Esophagus squamous epithelium (tissue), 5 donors: ENCODE measurements around the gene CCNE1. TPM values are rescaled to one million over a fixed set of nuclear protein-coding genes. Genes with fewer than 3 reads are reported as not detected.
A peak's percentile ranks its signal among the peaks of the same experiment; 100 is the strongest.

Experiments used
- DNase-seq: peaks from one replicate; lab custom pipeline; 2025; lab: John Stamatoyannopoulos, UW
- H3K27ac ChIP-seq, 4 donors: fragments of 200-600 bp; sonication (generic); one replicate each; pipeline ENCODE4 v1.5.1; 2016 to 2019; ENCODE audit warnings: mild to moderate bottlenecking in 1 of 4
- H3K27me3 ChIP-seq, 4 donors: fragments of 200-600 bp; sonication (generic); 1 replicate in 3 of 4; 2 replicates in 1 of 4; pipeline versions ENCODE4 v1.5.1 to v1.6.0; 2017 to 2021; ENCODE audit warnings: antibody characterized with exemption in 1 of 4
- H3K36me3 ChIP-seq, 3 donors: fragments of 200-600 bp; sonication (generic); one replicate each; pipeline ENCODE4 v1.5.1; 2016 to 2019
- H3K4me1 ChIP-seq, 3 donors: fragments of 200-600 bp; sonication (generic); one replicate each; pipeline ENCODE4 v1.5.1; 2017 to 2019
- H3K4me3 ChIP-seq, 4 donors: fragments of 200-600 bp; sonication (generic); 1 replicate in 3 of 4; 2 replicates in 1 of 4; pipeline ENCODE4 v1.5.1; 2016 to 2019; ENCODE audit warnings: mild to moderate bottlenecking in 2 of 4, moderate library complexity in 1 of 4
- H3K9me3 ChIP-seq, 3 donors: fragments of 200-600 bp; sonication (generic); one replicate each; pipeline ENCODE4 v1.5.1; 2016 to 2019
- POLR2A ChIP-seq, 4 donors: fragments of 450-650 bp; IDR thresholded peaks; one replicate each; pipeline ENCODE4 v1.6.1; 2017; ENCODE audit warnings: antibody characterized with exemption in 4 of 4, mild to moderate bottlenecking in 4 of 4, moderate library complexity in 3 of 4
- WGBS, 2 donors: methylation state at CpG; one replicate each; pipeline ENCODE4 v1.1.5; 2018; 5-methylcytosine and 5-hydroxymethylcytosine counted together
- intact Hi-C: fragments of 100-400 bp; cut with DNase I; formaldehyde crosslinking; loops from one replicate; pipeline ENCODE4 v1.15.0; 2022
- total RNA-seq, 4 donors: library from RNA; depleted of rRNA; stranded (reverse); fragments of >200 nt; gene quantifications; one replicate each; pipeline ENCODE4 v1.1.0, GENCODE V29; 2016
- TF ChIP-seq, protein P1 (sequence below), 6 experiments: fragments of 450-650 bp in 4 of 6; fragments of 200-600 bp in 2 of 6; sonication (generic) in 2 of 6; IDR thresholded peaks; one replicate each; pipeline ENCODE4 v1.5.1; 2016 to 2019; ENCODE audit warnings: antibody characterized with exemption in 6 of 6, mild to moderate bottlenecking in 4 of 6, moderate library complexity in 4 of 6
- donor health status: DM: yes; HTN: yes; CAD: no.

Gene CCNE1
- total RNA-seq, 4 donors from 2014 or later = 3.2 to 9.4 (median 5.4) TPM

DNA sequence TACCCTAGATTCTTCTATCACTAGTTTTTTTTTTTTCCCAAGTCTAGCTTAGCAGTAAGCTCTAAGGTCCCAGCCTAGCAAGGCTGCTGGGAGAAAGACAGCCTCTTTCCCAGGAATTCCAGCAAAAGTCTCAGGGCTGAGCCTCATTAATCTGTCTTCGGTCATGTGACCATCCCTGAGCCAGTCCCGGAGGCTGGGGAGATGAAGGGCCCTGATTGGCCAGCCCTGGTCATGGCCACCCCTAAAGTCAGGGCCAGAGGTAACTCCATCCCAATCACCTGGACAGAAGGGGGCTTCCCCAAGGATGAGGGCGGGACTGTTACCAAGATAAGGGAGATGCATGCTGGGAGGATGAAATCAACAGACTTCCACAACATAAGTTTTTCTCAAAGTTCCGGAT lies 43.3 kb downstream of the CCNE1 start:
- Histone ChIP-seq H3K9me3 (no peaks in the 10 kb centered on the region), H3K27me3 (peaks cover 0 to 22% (median 0%) of the 10 kb centered on the region in 4 donors), H3K4me3 (no peak overlapping the region), H3K36me3 (no peaks in the 10 kb centered on the region), H3K4me1 (no peaks in the 10 kb centered on the region), H3K27ac (no peak overlapping the region)
- 69 to 89% methylated on average over 2 to 3 of the region's 4 CpGs for WGBS, 2 donors
- TF ChIP-seq POLR2A (IDR thresholded peaks at IDR 0.05) = no peak
- TF ChIP-seq, protein P1, sequence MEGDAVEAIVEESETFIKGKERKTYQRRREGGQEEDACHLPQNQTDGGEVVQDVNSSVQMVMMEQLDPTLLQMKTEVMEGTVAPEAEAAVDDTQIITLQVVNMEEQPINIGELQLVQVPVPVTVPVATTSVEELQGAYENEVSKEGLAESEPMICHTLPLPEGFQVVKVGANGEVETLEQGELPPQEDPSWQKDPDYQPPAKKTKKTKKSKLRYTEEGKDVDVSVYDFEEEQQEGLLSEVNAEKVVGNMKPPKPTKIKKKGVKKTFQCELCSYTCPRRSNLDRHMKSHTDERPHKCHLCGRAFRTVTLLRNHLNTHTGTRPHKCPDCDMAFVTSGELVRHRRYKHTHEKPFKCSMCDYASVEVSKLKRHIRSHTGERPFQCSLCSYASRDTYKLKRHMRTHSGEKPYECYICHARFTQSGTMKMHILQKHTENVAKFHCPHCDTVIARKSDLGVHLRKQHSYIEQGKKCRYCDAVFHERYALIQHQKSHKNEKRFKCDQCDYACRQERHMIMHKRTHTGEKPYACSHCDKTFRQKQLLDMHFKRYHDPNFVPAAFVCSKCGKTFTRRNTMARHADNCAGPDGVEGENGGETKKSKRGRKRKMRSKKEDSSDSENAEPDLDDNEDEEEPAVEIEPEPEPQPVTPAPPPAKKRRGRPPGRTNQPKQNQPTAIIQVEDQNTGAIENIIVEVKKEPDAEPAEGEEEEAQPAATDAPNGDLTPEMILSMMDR (IDR thresholded peaks at IDR 0.05) = no peak
- intact Hi-C loops = no loop called here
- DNase-seq = no peak

DNA sequence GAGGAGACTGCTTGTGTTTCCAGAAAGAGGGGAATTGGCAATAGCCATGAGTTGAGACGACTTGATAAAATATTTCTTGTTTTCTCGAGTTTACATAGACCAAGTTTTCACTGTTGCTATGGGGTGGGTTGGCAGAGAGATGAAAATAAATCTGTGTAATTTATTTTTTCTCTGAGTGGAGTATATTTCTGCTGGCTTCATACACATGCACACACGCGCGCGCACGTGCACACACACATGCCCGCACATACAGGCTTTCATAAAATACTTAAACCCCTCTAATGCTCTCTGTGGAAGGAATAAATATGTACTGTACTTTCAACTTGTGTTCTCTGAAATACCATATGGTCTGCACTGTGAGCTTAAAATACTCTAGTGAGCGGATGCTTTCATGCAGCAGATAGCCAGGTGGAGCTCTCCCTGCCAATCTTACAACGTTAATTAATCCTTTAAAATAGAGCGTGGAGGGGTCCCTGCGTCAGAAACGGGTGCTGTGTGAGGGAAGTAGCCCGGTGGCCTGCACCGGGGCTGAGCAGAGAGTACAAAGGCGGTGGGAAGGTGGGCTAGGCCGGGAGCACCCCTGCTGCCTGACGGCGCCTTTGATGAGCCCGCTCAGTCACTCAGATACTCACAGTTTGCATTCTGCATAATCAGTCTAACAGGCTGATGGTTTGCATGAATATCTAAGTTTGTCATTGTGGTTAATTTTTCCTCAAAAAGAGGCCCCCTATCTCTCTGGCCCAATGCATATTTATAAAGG lies 44.1 kb downstream of the CCNE1 start:
- intact Hi-C loops = no loop called here
- no peaks in the 10 kb centered on the region for H3K9me3 ChIP-seq
- no peak for DNase-seq
- no peak overlapping the region for H3K4me3 ChIP-seq
- no peak for TF ChIP-seq POLR2A (IDR thresholded peaks at IDR 0.05)
- TF ChIP-seq, protein P1 (IDR thresholded peaks at IDR 0.05) = no peak
- no peaks in the 10 kb centered on the region for H3K36me3 ChIP-seq
- no peak overlapping the region for H3K27ac ChIP-seq
- WGBS, 2 donors = 74 to 76% methylated on average over 18 to 19 of the region's 20 CpGs
- no peaks in the 10 kb centered on the region for H3K4me1 ChIP-seq
- H3K27me3 ChIP-seq = peaks cover 0 to 27% (median 0%) of the 10 kb centered on the region in 4 donors

DNA sequence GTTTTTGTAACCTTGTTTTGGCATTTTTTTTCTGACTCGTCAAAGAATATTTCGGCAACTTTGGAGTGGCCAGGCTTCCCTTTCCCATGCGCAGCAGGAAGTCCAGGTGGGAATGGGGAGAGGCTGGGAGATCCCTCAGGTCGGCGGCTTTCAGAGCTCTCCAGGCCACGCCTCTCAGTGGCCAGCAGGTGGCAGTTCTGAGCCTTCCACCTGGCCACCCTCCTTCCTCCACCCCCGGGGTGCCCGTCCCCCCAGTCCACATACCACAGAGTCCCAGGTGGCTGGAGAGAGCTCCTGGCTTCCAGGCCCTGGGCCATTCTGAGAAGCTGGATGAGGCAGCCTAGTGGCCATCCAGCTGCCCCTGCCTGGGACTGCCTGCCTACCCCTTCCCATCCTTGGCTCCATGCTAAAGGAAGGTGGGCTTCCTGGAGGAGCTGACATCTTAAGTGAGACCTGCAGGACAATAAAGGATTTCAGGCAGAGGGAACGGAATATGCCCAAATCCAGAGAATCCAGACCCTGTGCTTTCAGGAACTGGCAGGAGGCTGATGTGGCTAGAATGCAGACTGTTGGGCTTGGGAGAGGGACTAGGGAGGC lies 46.3 kb downstream of the CCNE1 start:
- H3K27ac ChIP-seq = no peak overlapping the region
- H3K9me3 ChIP-seq = no peaks in the 10 kb centered on the region
- no peak for DNase-seq
- no peak overlapping the region for H3K4me3 ChIP-seq
- TF ChIP-seq POLR2A (IDR thresholded peaks at IDR 0.05) = no peak
- TF ChIP-seq, protein P1 (IDR thresholded peaks at IDR 0.05) = peak in 5 of 6 experiments; percentile 29 to 58 (median 46)
- intact Hi-C loops = no loop called here
- no peaks in the 10 kb centered on the region for H3K36me3 ChIP-seq
- peaks cover 0 to 49% (median 0%) of the 10 kb centered on the region in 4 donors for H3K27me3 ChIP-seq
- no peaks in the 10 kb centered on the region for H3K4me1 ChIP-seq
- WGBS, 2 donors = 28 to 38% methylated on average over 3 to 4 of the region's 9 CpGs

DNA sequence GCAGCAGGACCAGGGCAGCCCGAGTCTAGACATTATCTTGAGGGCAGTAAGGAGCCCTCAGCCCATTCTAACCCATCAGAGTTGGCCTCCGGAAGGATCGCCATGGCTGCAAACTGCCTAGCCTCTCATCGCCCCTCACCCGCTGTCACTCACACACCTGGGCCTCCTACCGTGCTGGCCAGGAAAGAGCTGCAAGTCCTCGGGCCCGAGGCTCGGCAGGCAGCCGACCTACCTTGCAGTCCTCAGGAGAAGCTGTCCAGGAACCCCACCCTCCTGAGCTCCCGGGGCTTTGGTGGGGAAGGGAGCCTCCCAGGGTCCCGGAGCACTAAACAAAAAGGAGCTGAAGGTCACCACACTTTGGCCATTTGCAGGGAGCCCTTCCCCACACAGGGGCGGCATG lies 46.8 kb downstream of the CCNE1 start:
- H3K4me1 ChIP-seq = no peaks in the 10 kb centered on the region
- no peaks in the 10 kb centered on the region for H3K9me3 ChIP-seq
- H3K27ac ChIP-seq = no peak overlapping the region
- H3K4me3 ChIP-seq = no peak overlapping the region
- no peak for TF ChIP-seq POLR2A (IDR thresholded peaks at IDR 0.05)
- TF ChIP-seq, protein P1 (IDR thresholded peaks at IDR 0.05) = no peak
- peaks cover 0 to 54% (median 0%) of the 10 kb centered on the region in 4 donors for H3K27me3 ChIP-seq
- intact Hi-C loops = no loop called here
- 54 to 100% methylated on average over 2 to 5 of the region's 13 CpGs for WGBS, 2 donors
- no peaks in the 10 kb centered on the region for H3K36me3 ChIP-seq
- DNase-seq = no peak

DNA sequence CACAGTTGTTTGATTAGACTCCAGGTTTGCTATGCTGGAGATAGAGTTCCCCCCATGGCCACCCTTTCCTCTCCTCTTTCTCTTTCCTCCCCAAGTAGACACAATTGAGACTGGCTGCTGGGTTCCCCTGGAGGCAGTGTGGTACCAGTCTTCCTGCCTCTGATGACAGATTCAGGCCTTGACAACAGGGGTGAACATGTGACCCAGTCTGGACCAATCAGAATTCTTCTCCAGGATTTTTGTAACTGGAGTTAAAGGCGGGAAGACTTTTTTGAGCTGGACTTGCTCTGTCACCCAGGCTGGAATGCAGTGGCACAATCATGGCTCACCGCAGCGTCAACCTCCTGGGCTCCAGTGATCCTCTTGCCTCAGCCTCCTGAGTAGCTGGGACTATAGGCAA lies 48.7 kb downstream of the CCNE1 start:
- H3K9me3 ChIP-seq = no peaks in the 10 kb centered on the region
- intact Hi-C loops = no loop called here
- H3K4me3 ChIP-seq = no peak overlapping the region
- no peak for DNase-seq
- H3K36me3 ChIP-seq = no peaks in the 10 kb centered on the region
- TF ChIP-seq POLR2A (IDR thresholded peaks at IDR 0.05) = no peak
- H3K27me3 ChIP-seq = peaks cover 0 to 63% (median 0%) of the 10 kb centered on the region in 4 donors
- WGBS, 2 donors = 97 to 100% methylated on average over 2 to 3 of the region's 3 CpGs
- H3K27ac ChIP-seq = no peak overlapping the region
- H3K4me1 ChIP-seq = no peaks in the 10 kb centered on the region
